ENCODE results near the gene CCR3. TPM values are rescaled to one million over a fixed set of nuclear protein-coding genes. Genes with fewer than 3 reads are reported as not detected.

Gene CCR3
- total RNA-seq, 6 donors from 2014 or later = 0.13 TPM; not detected in 5

GRCh38 chr3:46266598-46266997 is 24.3 kb downstream of the CCR3 start:
- no peak for DNase-seq
- Histone ChIP-seq H3K27me3 (no peaks in the 10 kb centered on the region), H3K9me3 (no peaks in the 10 kb centered on the region), H3K4me1 (no peaks in the 10 kb centered on the region), H3K36me3 (no peaks in the 10 kb centered on the region), H3K27ac (no peak overlapping the region), H3K4me3 (no peak overlapping the region)
- WGBS, 2 donors = 79 to 88% methylated on average over 3 to 4 of the region's 4 CpGs
- ATAC-seq (ENCODE audit: low FRiP score in 2 of 2) = no peak
- TF ChIP-seq EP300 (IDR thresholded peaks at IDR 0.05) (no peak), POLR2AphosphoS5 (IDR thresholded peaks at IDR 0.05) (no peak), CTCF (IDR thresholded peaks at IDR 0.05) (no peak), POLR2A (IDR thresholded peaks at IDR 0.05) (no peak)

DNA sequence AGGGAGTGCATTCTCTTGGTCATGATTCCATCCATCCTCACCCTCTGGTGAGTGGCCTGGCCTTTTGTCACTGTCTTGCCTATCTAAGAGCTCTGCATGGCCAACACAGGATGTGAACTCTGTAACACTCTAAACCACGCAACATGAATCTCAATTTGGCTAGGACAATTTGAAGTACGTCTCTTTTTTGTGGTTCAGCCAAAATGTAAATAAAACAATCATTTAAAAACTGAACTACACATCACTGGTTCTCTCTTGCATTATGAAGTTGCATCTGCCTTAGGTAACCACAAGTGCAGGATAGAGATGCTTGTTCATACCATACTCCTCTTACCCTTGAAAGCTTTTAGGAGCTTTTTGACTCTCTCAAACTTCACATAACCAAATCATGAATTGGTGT is 27.3 kb downstream of the CCR3 start:
- DNase-seq = no peak
- H3K27ac ChIP-seq = no peak overlapping the region
- no peak for TF ChIP-seq EP300 (IDR thresholded peaks at IDR 0.05)
- TF ChIP-seq POLR2AphosphoS5 (IDR thresholded peaks at IDR 0.05) = no peak
- TF ChIP-seq POLR2A (IDR thresholded peaks at IDR 0.05) = no peak
- TF ChIP-seq CTCF (IDR thresholded peaks at IDR 0.05) = no peak
- no peak for ATAC-seq (ENCODE audit: low FRiP score in 2 of 2)
- H3K4me1 ChIP-seq = no peaks in the 10 kb centered on the region
- H3K36me3 ChIP-seq = no peaks in the 10 kb centered on the region
- 55 to 60% methylated on average over 2 of the region's 2 CpGs for WGBS, 2 donors
- H3K4me3 ChIP-seq = no peak overlapping the region
- H3K9me3 ChIP-seq = no peaks in the 10 kb centered on the region
- no peaks in the 10 kb centered on the region for H3K27me3 ChIP-seq

DNA sequence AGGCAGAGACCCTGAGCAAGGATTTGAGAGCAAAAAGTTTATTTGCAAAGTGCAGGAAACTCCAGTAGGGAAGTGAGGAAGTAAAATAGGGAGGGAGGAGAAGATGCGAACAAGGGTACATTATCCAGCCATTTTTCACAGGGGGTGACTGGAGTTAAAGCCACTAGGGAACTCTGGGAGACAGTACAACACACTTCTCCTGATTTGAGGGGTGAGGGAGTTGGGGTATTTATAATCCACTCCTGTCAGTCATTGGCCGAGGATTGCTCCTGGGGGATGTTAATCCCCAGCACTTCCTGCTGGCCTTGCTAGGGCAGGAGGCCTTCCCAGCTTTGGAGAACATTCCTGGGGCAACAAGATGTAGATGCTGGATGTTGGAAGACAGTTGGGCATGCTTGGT is 28.2 kb downstream of the CCR3 start:
- Histone ChIP-seq H3K27ac (no peak overlapping the region), H3K36me3 (no peaks in the 10 kb centered on the region), H3K4me3 (no peak overlapping the region), H3K9me3 (no peaks in the 10 kb centered on the region), H3K27me3 (no peaks in the 10 kb centered on the region), H3K4me1 (no peaks in the 10 kb centered on the region)
- TF ChIP-seq EP300 (IDR thresholded peaks at IDR 0.05) (no peak), POLR2AphosphoS5 (IDR thresholded peaks at IDR 0.05) (no peak), POLR2A (IDR thresholded peaks at IDR 0.05) (no peak), CTCF (IDR thresholded peaks at IDR 0.05) (no peak)
- DNase-seq = no peak
- WGBS, 2 donors = 80 to 92% methylated on average over 2 of the region's 2 CpGs
- ATAC-seq (ENCODE audit: low FRiP score in 2 of 2) = no peak

- ATAC-seq (ENCODE audit: low FRiP score in 2 of 2) (no peak), DNase-seq (no peak)
- no peaks in the 10 kb centered on the region for H3K27me3 ChIP-seq
- no peak overlapping the region for H3K27ac ChIP-seq
- no peaks in the 10 kb centered on the region for H3K9me3 ChIP-seq
- 37 to 54% methylated on average over 3 to 4 of the region's 4 CpGs for WGBS, 2 donors
- H3K4me1 ChIP-seq = peaks cover 0 to 1% (median 0%) of the 10 kb centered on the region in 4 donors
- H3K4me3 ChIP-seq = no peak overlapping the region
- TF ChIP-seq CTCF (IDR thresholded peaks at IDR 0.05) (no peak), EP300 (IDR thresholded peaks at IDR 0.05) (no peak)
- no peaks in the 10 kb centered on the region for H3K36me3 ChIP-seq
Observed at GRCh38 chr3:46271209-46271745, 29.0 kb downstream of the CCR3 start.

DNA sequence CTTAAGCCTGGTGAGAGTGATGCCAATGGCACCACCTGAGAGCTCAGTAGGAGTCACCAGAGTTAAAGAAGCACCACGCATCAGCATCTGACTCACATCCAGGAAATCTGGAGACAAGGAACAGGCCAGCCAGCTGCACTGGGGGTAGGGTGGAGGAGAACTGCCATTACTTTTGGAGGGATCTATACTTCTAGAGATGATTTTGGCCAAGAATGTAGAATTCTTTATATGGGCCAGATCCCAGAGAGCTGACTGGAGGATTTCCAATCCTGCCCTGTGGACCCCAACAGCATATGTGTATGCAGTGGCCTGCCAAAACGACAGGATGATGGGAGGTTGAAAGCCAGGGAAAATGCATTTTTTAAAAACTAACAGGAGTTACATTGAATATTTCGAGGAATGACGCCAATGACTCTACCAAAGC is 29.8 kb downstream of the CCR3 start:
- Histone ChIP-seq H3K4me3 (no peak overlapping the region), H3K9me3 (no peaks in the 10 kb centered on the region), H3K27ac (no peak overlapping the region), H3K4me1 (peaks cover 0 to 8% (median 0%) of the 10 kb centered on the region in 4 donors), H3K27me3 (no peaks in the 10 kb centered on the region), H3K36me3 (no peaks in the 10 kb centered on the region)
- WGBS, 2 donors = 75 to 86% methylated on average over 4 of the region's 4 CpGs
- ATAC-seq (ENCODE audit: low FRiP score in 2 of 2) = no peak
- DNase-seq = no peak
- TF ChIP-seq POLR2AphosphoS5 (IDR thresholded peaks at IDR 0.05) (no peak), CTCF (IDR thresholded peaks at IDR 0.05) (no peak), POLR2A (IDR thresholded peaks at IDR 0.05) (no peak), EP300 (IDR thresholded peaks at IDR 0.05) (no peak)
